HEK293 (cell line): ENCODE measurements around the gene POLR2E.

ENCODE experiments used
- KLF9 ChIP-seq: fragments of 450-650 bp; formaldehyde crosslinking; IDR thresholded peaks from 2 replicates; pipeline ENCODE4 v1.5.1; 2016; ENCODE audit warnings: missing biosample characterization, missing genetic modification characterization, low read depth
- REST ChIP-seq: fragments of 450-650 bp; formaldehyde crosslinking; IDR thresholded peaks from 2 replicates; pipeline ENCODE4 v1.5.1; 2016; ENCODE audit warnings: missing biosample characterization, missing genetic modification characterization
- ZBTB11 ChIP-seq: fragments of 450-650 bp; formaldehyde crosslinking; conservative IDR thresholded peaks from 2 replicates; pipeline ENCODE4 v1.5.1; 2016; ENCODE audit warnings: low read depth, missing biosample characterization, missing genetic modification characterization
- ZNF133 ChIP-seq: fragments of 450-650 bp; formaldehyde crosslinking; IDR thresholded peaks from 2 replicates; pipeline ENCODE4 v1.5.1; 2016; ENCODE audit warnings: missing biosample characterization, missing genetic modification characterization

- TF ChIP-seq REST (tag by site-specific recombination) (no peak), ZBTB11 (tag by site-specific recombination) (no peak), ZNF133 (no peak), KLF9 (tag by site-specific recombination) (no peak)
Measured at GRCh38 chr19:1125601-1126467, 30.7 kb upstream of the POLR2E start.
